ENCODE measurements around the gene CTRB2. TPM values are rescaled to one million over a fixed set of nuclear protein-coding genes. Genes with fewer than 3 reads are reported as not detected.

CTRB2 gene
- total and polyA plus RNA-seq, 2 of the 8 experiments (the other 6 are each of a cell fraction or from before 2014, with no cell fraction given), result not detected

DNA sequence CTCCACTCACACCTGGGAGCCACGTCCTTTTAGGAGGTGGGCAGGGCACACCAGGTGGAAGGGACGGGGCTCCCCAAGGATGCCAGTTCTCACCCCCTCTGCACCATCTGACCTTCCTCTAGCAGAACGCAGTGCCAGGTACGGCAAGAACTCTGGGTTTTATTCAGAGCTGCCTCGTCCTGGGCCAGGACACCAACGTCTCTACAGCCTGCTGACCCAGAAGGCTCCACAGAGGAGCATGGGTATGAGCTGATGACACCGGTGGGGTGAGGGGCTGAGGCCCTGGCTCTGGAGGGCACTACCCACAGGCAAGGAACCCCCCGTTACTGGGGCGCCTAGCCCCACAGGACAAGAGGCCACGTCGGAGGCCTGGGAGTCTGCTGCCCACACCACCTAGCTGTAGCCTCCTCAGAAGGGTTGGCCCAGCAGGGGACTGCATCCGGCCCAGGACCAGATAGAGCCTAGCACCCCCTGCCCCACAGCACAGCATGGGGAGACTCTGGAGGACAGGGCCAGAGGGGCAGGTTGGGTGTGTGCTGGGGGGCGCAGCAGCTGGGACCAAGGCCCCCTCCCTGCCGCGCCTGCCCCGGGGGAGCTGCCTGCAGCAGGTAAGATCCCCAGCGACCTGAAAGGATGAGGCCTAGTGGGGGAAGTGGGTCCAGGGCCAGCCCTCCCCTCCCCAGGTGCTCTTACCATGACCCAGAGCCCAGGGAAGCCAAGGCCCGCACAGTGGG, 30.6 kb upstream of the CTRB2 start (continued):
- TF ChIP-seq CHD1 (IDR thresholded peaks at IDR 0.05; ENCODE audit: low read depth, low read length), result no peak
